CD14-positive monocyte (primary cell): Measurements from ENCODE around the gene PLCH2. TPM values are rescaled to one million over a fixed set of nuclear protein-coding genes. Genes with fewer than 3 reads are reported as not detected.

Source experiments
- DNase-seq, 3 donors: peaks; one replicate each; pipeline ENCODE4 v3.0.0-alpha.2; 2011 to 2022
- H2AFZ ChIP-seq: 2 replicates; pipeline ENCODE4 v1.6.0; 2012; ENCODE audit warnings: mild to moderate bottlenecking, low read depth, low read length, inconsistent platforms; ENCODE audit not compliant: insufficient read depth, poor library complexity, severe bottlenecking
- H3K27ac ChIP-seq, 2 donors: 1 replicate in 1 of 2; 2 replicates in 1 of 2; pipeline ENCODE4 v1.5.1; 2012 to 2013; ENCODE audit warnings: low read length in 2 of 2, control low read depth in 1 of 2, inconsistent platforms in 1 of 2, low read depth in 1 of 2, mild to moderate bottlenecking in 1 of 2
- H3K27me3 ChIP-seq, 2 donors: one replicate each; pipeline versions ENCODE4 v1.6.0 to v1.6.1; 2011 to 2013; ENCODE audit warnings: low read length in 2 of 2; ENCODE audit not compliant: control insufficient read depth in 2 of 2, insufficient read depth in 2 of 2
- H3K36me3 ChIP-seq, 2 donors: replicated peaks in 1 of 2; 1 replicate in 1 of 2; 2 replicates in 1 of 2; pipeline versions ENCODE4 v1.5.1 to v1.6.1; 2012 to 2013; ENCODE audit warnings: low read length in 2 of 2, control low read depth in 1 of 2, inconsistent platforms in 1 of 2, mild to moderate bottlenecking in 1 of 2; ENCODE audit not compliant: insufficient read depth in 2 of 2, control insufficient read depth in 1 of 2
- H3K4me1 ChIP-seq, 2 donors: 1 replicate in 1 of 2; 2 replicates in 1 of 2; pipeline versions ENCODE4 v1.5.1 to v1.6.1; 2012 to 2013; ENCODE audit warnings: low read length in 2 of 2, control low read depth in 1 of 2, inconsistent platforms in 1 of 2, mild to moderate bottlenecking in 1 of 2, moderate library complexity in 1 of 2; ENCODE audit not compliant: insufficient read depth in 2 of 2, control insufficient read depth in 1 of 2
- H3K4me2 ChIP-seq: replicated peaks from 2 replicates; pipeline ENCODE3; 2012; ENCODE audit warnings: low read length, moderate library complexity, mild to moderate bottlenecking; ENCODE audit not compliant: poor library complexity, severe bottlenecking; ENCODE audit errors: extremely low read depth
- H3K4me3 ChIP-seq, 3 experiments: fragments of 200-600 bp in 1 of 3; sonication (generic) in 1 of 3; replicated peaks in 1 of 3; 1 replicate in 2 of 3; 2 replicates in 1 of 3; pipeline ENCODE4 v1.5.1; 2011 to 2013; ENCODE audit warnings: low read length in 3 of 3, mild to moderate bottlenecking in 3 of 3, control low read depth in 2 of 3, low read depth in 2 of 3, inconsistent platforms in 1 of 3, moderate library complexity in 1 of 3
- H3K79me2 ChIP-seq: 2 replicates; pipeline ENCODE4 v1.6.0; 2012; ENCODE audit warnings: mild to moderate bottlenecking, control low read depth, inconsistent platforms, low read length, moderate library complexity; ENCODE audit not compliant: insufficient read depth
- H3K9ac ChIP-seq: 2 replicates; pipeline ENCODE4 v1.6.0; 2017; ENCODE audit warnings: low read length, mild to moderate bottlenecking; ENCODE audit not compliant: insufficient read depth, poor library complexity, severe bottlenecking
- H3K9me3 ChIP-seq, 2 donors: replicated peaks in 1 of 2; 1 replicate in 1 of 2; 2 replicates in 1 of 2; pipeline versions ENCODE4 v1.5.1 to v1.6.1; 2012 to 2013; ENCODE audit warnings: low read length in 2 of 2, control low read depth in 1 of 2; ENCODE audit not compliant: control insufficient read depth in 1 of 2, insufficient read depth in 1 of 2
- H4K20me1 ChIP-seq: 2 replicates; pipeline ENCODE4 v1.6.0; 2012; ENCODE audit warnings: mild to moderate bottlenecking, low read length, control low read depth, moderate library complexity; ENCODE audit not compliant: insufficient read depth
- H3K27ac Mint-ChIP-seq, 7 donors: one replicate each; pipeline ENCODE4 v1.8.0; 2020; ENCODE audit warnings: mild to moderate bottlenecking in 7 of 7, mixed read lengths in 7 of 7, moderate library complexity in 6 of 7, inconsistent platforms in 2 of 7
- H3K27me3 Mint-ChIP-seq, 3 donors: one replicate each; pipeline ENCODE4 v1.8.0; 2021 to 2022; ENCODE audit warnings: low read depth in 3 of 3, mild to moderate bottlenecking in 3 of 3, mixed read lengths in 3 of 3, moderate library complexity in 3 of 3, inconsistent platforms in 1 of 3
- H3K36me3 Mint-ChIP-seq, 2 donors: one replicate each; pipeline ENCODE4 v1.8.0; 2020; ENCODE audit warnings: mixed read lengths in 2 of 2, inconsistent platforms in 1 of 2, mild to moderate bottlenecking in 1 of 2
- H3K4me1 Mint-ChIP-seq: one replicate; pipeline ENCODE4 v1.8.0; 2020; ENCODE audit warnings: mild to moderate bottlenecking, mixed read lengths
- H3K4me3 Mint-ChIP-seq, 2 donors: one replicate each; pipeline ENCODE4 v1.8.0; 2020; ENCODE audit warnings: mild to moderate bottlenecking in 2 of 2, mixed read lengths in 2 of 2, moderate library complexity in 1 of 2
- H3K9me3 Mint-ChIP-seq, 7 donors: one replicate each; pipeline ENCODE4 v1.8.0; 2020 to 2022; ENCODE audit warnings: mixed read lengths in 7 of 7, mild to moderate bottlenecking in 6 of 7, moderate library complexity in 6 of 7, inconsistent platforms in 2 of 7
- WGBS: methylation state at CpG from one replicate; pipeline ENCODE4 v1.1.5; 2013; ENCODE audit warnings: missing lambda C conversion rate; ENCODE audit not compliant: insufficient coverage; 5-methylcytosine and 5-hydroxymethylcytosine counted together
- intact Hi-C, 2 donors: fragments of 100-400 bp; cut with micrococcal nuclease; formaldehyde crosslinking; loops; one replicate each; pipeline versions ENCODE4 v1.15.0 to v1.15.1; 2023
- polyA plus RNA-seq, 3 donors: library from polyadenylated mRNA; depleted of rRNA in 1 of 3; unstranded in 2 of 3; stranded (reverse) in 1 of 3; fragments of 300-500 nt in 2 of 3; fragments of >200 nt in 1 of 3; fragmentation: Illumina TruSeq in 2 of 3; gene quantifications; 1 replicate in 2 of 3; 2 replicates in 1 of 3; pipeline ENCODE4 v1.2.3, GENCODE V29; 2012 to 2021
- TF ChIP-seq, protein P1 (sequence below): fragments of 200-600 bp; IDR thresholded peaks from one replicate; pipeline ENCODE4 v1.8.0; 2022; ENCODE audit warnings: antibody characterized with exemption, mild to moderate bottlenecking

Gene PLCH2
- polyA plus RNA-seq, 3 donors: 1.2 TPM; not detected in 2

DNA sequence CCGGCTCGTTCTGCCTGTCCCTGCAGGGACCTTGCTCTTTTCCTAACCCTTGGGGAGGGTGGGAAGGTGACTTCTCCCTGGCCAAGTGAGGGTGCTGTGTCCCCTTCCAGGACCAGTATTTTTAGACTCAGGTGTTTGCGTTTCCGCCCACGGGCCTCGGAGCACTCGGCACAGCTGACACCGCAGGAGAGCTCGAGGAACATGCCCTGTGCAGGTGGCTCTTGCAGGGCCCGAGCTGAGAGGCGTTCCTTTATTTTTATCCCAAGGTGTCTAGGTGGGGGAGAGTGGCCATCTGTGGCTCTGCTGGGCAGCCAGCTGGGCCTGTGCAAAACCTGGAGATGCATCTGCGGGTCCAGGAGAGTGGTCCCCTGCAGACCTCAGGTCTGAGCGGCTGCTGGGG is 16.0 kb downstream of the PLCH2 start:
- no peak overlapping the region for H2AFZ ChIP-seq
- H3K9ac ChIP-seq: no peak overlapping the region
- H3K4me1 ChIP-seq: no peaks in the 10 kb centered on the region
- no peaks in the 10 kb centered on the region for H3K27me3 ChIP-seq
- H3K9me3 ChIP-seq: peaks cover 11 to 22% of the 10 kb centered on the region in 2 donors
- intact Hi-C loops: no loop called here
- H3K9me3 Mint-ChIP-seq: peaks cover 13 to 20% (median 16%) of the 10 kb centered on the region in 7 donors
- no peak overlapping the region for H3K27ac ChIP-seq
- H3K27ac Mint-ChIP-seq: no peak overlapping the region
- H4K20me1 ChIP-seq: no peaks in the 10 kb centered on the region
- no peaks in the 10 kb centered on the region for H3K36me3 Mint-ChIP-seq
- H3K4me1 Mint-ChIP-seq: no peaks in the 10 kb centered on the region
- TF ChIP-seq, protein P1, sequence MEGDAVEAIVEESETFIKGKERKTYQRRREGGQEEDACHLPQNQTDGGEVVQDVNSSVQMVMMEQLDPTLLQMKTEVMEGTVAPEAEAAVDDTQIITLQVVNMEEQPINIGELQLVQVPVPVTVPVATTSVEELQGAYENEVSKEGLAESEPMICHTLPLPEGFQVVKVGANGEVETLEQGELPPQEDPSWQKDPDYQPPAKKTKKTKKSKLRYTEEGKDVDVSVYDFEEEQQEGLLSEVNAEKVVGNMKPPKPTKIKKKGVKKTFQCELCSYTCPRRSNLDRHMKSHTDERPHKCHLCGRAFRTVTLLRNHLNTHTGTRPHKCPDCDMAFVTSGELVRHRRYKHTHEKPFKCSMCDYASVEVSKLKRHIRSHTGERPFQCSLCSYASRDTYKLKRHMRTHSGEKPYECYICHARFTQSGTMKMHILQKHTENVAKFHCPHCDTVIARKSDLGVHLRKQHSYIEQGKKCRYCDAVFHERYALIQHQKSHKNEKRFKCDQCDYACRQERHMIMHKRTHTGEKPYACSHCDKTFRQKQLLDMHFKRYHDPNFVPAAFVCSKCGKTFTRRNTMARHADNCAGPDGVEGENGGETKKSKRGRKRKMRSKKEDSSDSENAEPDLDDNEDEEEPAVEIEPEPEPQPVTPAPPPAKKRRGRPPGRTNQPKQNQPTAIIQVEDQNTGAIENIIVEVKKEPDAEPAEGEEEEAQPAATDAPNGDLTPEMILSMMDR: no peak
- H3K4me2 ChIP-seq: no peak overlapping the region
- H3K79me2 ChIP-seq: no peaks in the 10 kb centered on the region
- no peaks in the 10 kb centered on the region for H3K36me3 ChIP-seq
- H3K4me3 ChIP-seq: no peak overlapping the region
- H3K4me3 Mint-ChIP-seq: no peak overlapping the region
- DNase-seq: no peak
- H3K27me3 Mint-ChIP-seq: peaks cover 1 to 8% (median 4%) of the 10 kb centered on the region in 3 donors
- WGBS: 78% methylated on average over 13 of the region's 13 CpGs

DNA sequence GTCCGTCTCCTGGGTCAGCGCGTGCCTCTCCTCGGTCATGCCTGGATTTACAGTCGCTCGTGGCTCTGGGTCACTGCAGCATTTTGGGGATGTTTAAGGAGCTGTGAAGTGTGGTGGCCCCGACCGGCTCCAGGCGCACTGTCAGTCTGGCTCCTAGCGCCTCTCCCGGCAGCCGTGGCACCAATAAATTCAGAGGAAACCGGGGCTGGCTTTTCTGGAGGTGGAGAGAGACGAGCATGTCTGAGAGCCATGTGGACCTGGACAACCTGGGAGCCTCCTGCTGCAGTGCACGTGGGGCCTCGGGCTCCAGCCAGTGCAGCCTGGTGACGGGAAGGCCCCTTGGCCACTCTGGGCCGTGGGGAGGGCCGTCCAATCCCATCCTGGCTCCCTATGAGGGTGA is 17.1 kb downstream of the PLCH2 start:
- Mint-ChIP-seq H3K9me3 (peaks cover 8 to 15% (median 13%) of the 10 kb centered on the region in 7 donors), H3K4me3 (no peak overlapping the region), H3K27ac (no peak overlapping the region), H3K4me1 (no peaks in the 10 kb centered on the region), H3K27me3 (peaks cover 1 to 6% (median 6%) of the 10 kb centered on the region in 3 donors), H3K36me3 (no peaks in the 10 kb centered on the region)
- TF ChIP-seq, protein P1: no peak
- H3K4me2 ChIP-seq: no peak overlapping the region
- H3K4me3 ChIP-seq: no peak overlapping the region
- H2AFZ ChIP-seq: no peak overlapping the region
- H3K9ac ChIP-seq: no peak overlapping the region
- H3K4me1 ChIP-seq: no peaks in the 10 kb centered on the region
- H3K9me3 ChIP-seq: peaks cover 6 to 14% of the 10 kb centered on the region in 2 donors
- H3K79me2 ChIP-seq: no peaks in the 10 kb centered on the region
- no peak overlapping the region for H3K27ac ChIP-seq
- WGBS: 80% methylated on average over 13 of the region's 19 CpGs
- no peak for DNase-seq
- intact Hi-C loops: no loop called here
- H3K36me3 ChIP-seq: no peaks in the 10 kb centered on the region
- H4K20me1 ChIP-seq: no peaks in the 10 kb centered on the region
- H3K27me3 ChIP-seq: no peaks in the 10 kb centered on the region
